HG03432 (cell line): ENCODE data around the gene LEKR1.

Source experiments
- ATAC-seq: cut with Tn5 transposase; IDR thresholded peaks from one replicate; pipeline ENCODE4 v1.9.1; 2021; ENCODE audit warnings: mild to moderate bottlenecking, moderate library complexity; ENCODE audit not compliant: unreplicated experiment

Gene LEKR1

GRCh38 chr3:157094301-157094700 lies 268.1 kb downstream of the LEKR1 start:
- no peak for ATAC-seq

- ATAC-seq = no peak
Measured at GRCh38 chr3:157094751-157095480, 268.8 kb downstream of the LEKR1 start.
